A549 treated with AZD9567 at 1 μM for 4 hours (cell line): ENCODE results near the gene MTCL1. TPM values are rescaled to one million over a fixed set of nuclear protein-coding genes. Genes with fewer than 3 reads are reported as not detected.

ENCODE experiments used
- total RNA-seq: library from RNA; stranded (reverse); fragments of 200-300 nt; extraction: Qiagen RNA extraction; gene quantifications from 5 replicates; pipeline ENCODE4 v1.2.3, GENCODE V29; 2022; ENCODE audit not compliant: insufficient read depth

The MTCL1 gene
- 38.5 to 65.5 TPM (median 60.3 TPM) in 5 replicates for total RNA-seq

DNA sequence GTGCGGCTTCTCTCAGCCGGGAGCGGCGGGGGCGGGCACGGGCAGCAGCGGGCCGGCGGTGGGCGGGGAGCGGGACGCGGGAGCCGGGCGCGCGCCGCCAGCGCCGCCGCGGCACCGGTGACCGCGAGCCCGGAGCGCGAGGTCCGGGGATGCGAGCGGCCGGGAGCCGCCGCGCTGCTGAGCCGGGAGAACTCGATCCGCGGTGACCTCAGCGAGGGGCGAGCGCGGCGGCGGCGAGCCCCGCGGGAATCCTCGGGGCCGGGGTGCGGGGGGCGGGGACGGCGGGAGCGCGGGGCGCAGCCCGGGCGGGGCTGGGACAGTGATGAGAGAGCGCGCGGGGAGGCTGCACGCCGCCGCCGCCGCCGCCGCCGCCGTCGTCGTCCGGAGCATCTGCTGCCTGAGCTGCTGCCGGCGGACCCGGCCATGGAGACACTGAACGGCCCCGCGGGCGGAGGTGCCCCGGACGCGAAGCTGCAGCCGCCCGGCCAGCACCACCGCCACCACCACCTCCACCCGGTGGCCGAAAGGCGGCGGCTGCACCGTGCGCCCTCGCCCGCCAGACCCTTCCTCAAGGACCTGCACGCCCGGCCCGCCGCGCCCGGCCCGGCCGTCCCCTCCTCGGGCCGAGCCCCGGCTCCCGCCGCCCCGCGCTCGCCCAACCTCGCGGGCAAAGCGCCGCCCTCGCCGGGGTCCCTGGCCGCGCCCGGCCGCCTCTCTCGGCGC lies at the start of gene MTCL1:
Gene MTCL1 (plus strand): TSS at position 319 of the 723 bp plus-strand sequence. CDS start 105 bp downstream, at position 424.

Other genes starting within 250 kb of the MTCL1 start
- 21.3 to 37.7 TPM (median 27.9 TPM) in 5 replicates for gene RAB12, start 96.1 kb upstream of the MTCL1 start, total RNA-seq